Right atrium auricular region (tissue), 2 donors: ENCODE data around the gene HAND1. TPM values are rescaled to one million over a fixed set of nuclear protein-coding genes. Genes with fewer than 3 reads are reported as not detected.

Experiments used
- DNase-seq: peaks from one replicate; pipeline ENCODE4 v3.0.0-alpha.2; 2019; ENCODE audit warnings: low spot score
- H3K27ac ChIP-seq, 2 donors: fragments of 200-600 bp; sonication (generic); 1 replicate in 1 of 2; 2 replicates in 1 of 2; pipeline ENCODE4 v1.5.1; 2016 to 2019
- H3K27me3 ChIP-seq, 2 donors: fragments of 200-600 bp; sonication (generic); one replicate each; pipeline versions ENCODE4 v1.5.1 to v1.6.0; 2017 to 2019
- H3K36me3 ChIP-seq: fragments of 200-600 bp; sonication (generic); one replicate; pipeline ENCODE4 v1.5.1; 2016
- H3K4me1 ChIP-seq, 2 donors: fragments of 200-600 bp; sonication (generic); one replicate each; pipeline versions ENCODE4 v1.5.1 to v1.6.0; 2017 to 2019
- H3K4me3 ChIP-seq, 2 donors: fragments of 200-600 bp; sonication (generic); 1 replicate in 1 of 2; 2 replicates in 1 of 2; pipeline ENCODE4 v1.5.1; 2017 to 2019; ENCODE audit warnings: mild to moderate bottlenecking in 1 of 2, moderate library complexity in 1 of 2
- H3K9me3 ChIP-seq, 2 donors: fragments of 200-600 bp; sonication (generic); one replicate each; pipeline ENCODE4 v1.5.1; 2019
- CTCF ChIP-seq, 2 donors: fragments of 200-600 bp; sonication (generic); IDR thresholded peaks; one replicate each; pipeline ENCODE4 v1.5.1; 2019; ENCODE audit warnings: antibody characterized with exemption in 2 of 2
- total RNA-seq, 2 donors: library from RNA; depleted of rRNA; stranded (reverse); fragments of >200 nt; gene quantifications; one replicate each; pipeline ENCODE4 v1.1.0, GENCODE V29; 2016

The HAND1 gene
- total RNA-seq, 2 donors from 2014 or later: 4.1 to 13.8 TPM

- DNase-seq: no peak
- no peak overlapping the region for H3K4me3 ChIP-seq
- H3K36me3 ChIP-seq: no peaks in the 10 kb centered on the region
- H3K4me1 ChIP-seq: no peaks in the 10 kb centered on the region
- no peaks in the 10 kb centered on the region for H3K27me3 ChIP-seq
- TF ChIP-seq CTCF (IDR thresholded peaks at IDR 0.05): no peak
- no peak overlapping the region for H3K27ac ChIP-seq
- H3K9me3 ChIP-seq: no peaks in the 10 kb centered on the region
Observed at GRCh38 chr5:154505567-154505966, 27.5 kb upstream of the HAND1 start.

GRCh38 chr5:154503698-154504039 is 25.6 kb upstream of the HAND1 start:
- TF ChIP-seq CTCF (IDR thresholded peaks at IDR 0.05): no peak
- no peaks in the 10 kb centered on the region for H3K36me3 ChIP-seq
- H3K27ac ChIP-seq: no peak overlapping the region
- H3K9me3 ChIP-seq: no peaks in the 10 kb centered on the region
- no peaks in the 10 kb centered on the region for H3K4me1 ChIP-seq
- H3K4me3 ChIP-seq: no peak overlapping the region
- no peak for DNase-seq
- H3K27me3 ChIP-seq: no peaks in the 10 kb centered on the region

- TF ChIP-seq CTCF (IDR thresholded peaks at IDR 0.05): no peak
- H3K4me1 ChIP-seq: no peaks in the 10 kb centered on the region
- H3K36me3 ChIP-seq: no peaks in the 10 kb centered on the region
- H3K27ac ChIP-seq: no peak overlapping the region
- H3K9me3 ChIP-seq: no peaks in the 10 kb centered on the region
- no peaks in the 10 kb centered on the region for H3K27me3 ChIP-seq
- DNase-seq: no peak
- no peak overlapping the region for H3K4me3 ChIP-seq
Observed at GRCh38 chr5:154502180-154502579, 24.2 kb upstream of the HAND1 start.

- H3K4me1 ChIP-seq: no peaks in the 10 kb centered on the region
- no peak for DNase-seq
- TF ChIP-seq CTCF (IDR thresholded peaks at IDR 0.05): no peak
- no peak overlapping the region for H3K27ac ChIP-seq
- no peaks in the 10 kb centered on the region for H3K36me3 ChIP-seq
- H3K4me3 ChIP-seq: no peak overlapping the region
- H3K9me3 ChIP-seq: no peaks in the 10 kb centered on the region
- H3K27me3 ChIP-seq: no peaks in the 10 kb centered on the region
Observed at GRCh38 chr5:154501566-154501965, 23.5 kb upstream of the HAND1 start.

GRCh38 chr5:154498994-154499393 is 21.0 kb upstream of the HAND1 start:
- TF ChIP-seq CTCF (IDR thresholded peaks at IDR 0.05): no peak

GRCh38 chr5:154498591-154498990 is 20.6 kb upstream of the HAND1 start:
- H3K27me3 ChIP-seq: no peaks in the 10 kb centered on the region
- H3K9me3 ChIP-seq: no peaks in the 10 kb centered on the region
- no peaks in the 10 kb centered on the region for H3K4me1 ChIP-seq
- no peak overlapping the region for H3K27ac ChIP-seq
- no peak for DNase-seq
- TF ChIP-seq CTCF (IDR thresholded peaks at IDR 0.05): no peak
- no peak overlapping the region for H3K4me3 ChIP-seq
- no peaks in the 10 kb centered on the region for H3K36me3 ChIP-seq

More at GRCh38 chr5:154498994-154499393, 21.0 kb upstream of the HAND1 start:
- Histone ChIP-seq H3K4me1 (no peaks in the 10 kb centered on the region), H3K4me3 (no peak overlapping the region), H3K9me3 (no peaks in the 10 kb centered on the region), H3K27ac (no peak overlapping the region), H3K36me3 (no peaks in the 10 kb centered on the region), H3K27me3 (no peaks in the 10 kb centered on the region)
- DNase-seq: no peak
